Sciatic nerve (tissue), 2 donors: ENCODE measurements around the gene TATDN3. TPM values are rescaled to one million over a fixed set of nuclear protein-coding genes. Genes with fewer than 3 reads are reported as not detected.
"Not testable (repeated sequence)": the region's sequence is repeated elsewhere in the genome, so short reads cannot be mapped to it uniquely, and the experiment has no call there.

Experiments used
- ATAC-seq: fragments of 200-7000 bp; cut with Tn5 transposase; one replicate; pipeline ENCODE4 v1.9.1; 2020; ENCODE audit warnings: mild to moderate bottlenecking, moderate library complexity
- DNase-seq: peaks from one replicate; pipeline ENCODE4 v3.0.0-alpha.2; 2020; ENCODE audit warnings: low spot score
- intact Hi-C: fragments of 100-400 bp; cut with DNase I; formaldehyde crosslinking; loops from one replicate; pipeline ENCODE4 v1.14.2; 2022
- total RNA-seq: library from RNA; stranded (reverse); fragmentation: NEBNext Ultra II Directional; extraction: Animal tissue kit (Norgen Biotek cat#: 25700); gene quantifications from one replicate; pipeline ENCODE4 v1.2.1, GENCODE V29; 2021
- donor health status: DM: no; HTN: no; CAD: no.
- donor health status: DM: no; HTN: no; CAD: no.

Gene TATDN3
- total RNA-seq, 1 donor from 2014 or later: 15.9 TPM

- ATAC-seq, intact Hi-C loops, DNase-seq: not testable (repeated sequence)
Observed at GRCh38 chr1:212863345-212863744, 71.7 kb downstream of the TATDN3 start.

- intact Hi-C loops: no loop called here
- DNase-seq: no peak
- no peak for ATAC-seq
Observed at GRCh38 chr1:212864201-212864600, 72.5 kb downstream of the TATDN3 start.

Other genes with a start within 250 kb of the TATDN3 start
- 32.4 TPM for gene ATF3, start 183.1 kb upstream of the TATDN3 start, total RNA-seq
- 6.5 TPM for gene BATF3, start 92.1 kb upstream of the TATDN3 start, total RNA-seq
- 38.1 TPM for gene NSL1, start 117 bp upstream of the TATDN3 start, total RNA-seq
- 0.80 TPM for gene SPATA45, start 55.8 kb downstream of the TATDN3 start, total RNA-seq
- gene FLVCR1, start 66.4 kb downstream of the TATDN3 start, total RNA-seq: 9.2 TPM
- 0.94 TPM for gene VASH2, start 158.6 kb downstream of the TATDN3 start, total RNA-seq
- 45.9 TPM for gene ANGEL2, start 224.0 kb downstream of the TATDN3 start, total RNA-seq